RWPE1 (cell line): ENCODE measurements around the gene GRB10.

ENCODE experiments used
- CTCF ChIA-PET: fragments of 350-600 bp; sonication (Branson Sonifier 250); formaldehyde crosslinking; extraction: SDS; loops from one replicate; lab custom pipeline; 2021; lab: Yijun Ruan, JAX
- POLR2A ChIA-PET: fragments of 400-600 bp; formaldehyde crosslinking; extraction: SDS; loops from one replicate; lab custom pipeline; 2020; ENCODE audit warnings: antibody characterized with exemption; ENCODE audit not compliant: low non-redundant PET; lab: Yijun Ruan, JAX
- DNase-seq: peaks from one replicate; pipeline ENCODE4 v3.0.0; 2012; ENCODE audit warnings: low spot score
- H3K27ac ChIP-seq: fragments of 450-650 bp; 2 replicates; pipeline ENCODE4 v1.5.1; 2017
- CTCF ChIP-seq: fragments of 450-650 bp; conservative IDR thresholded peaks from 2 replicates; pipeline ENCODE4 v1.5.1; 2017; ENCODE audit warnings: low read depth, mild to moderate bottlenecking

The GRB10 gene

GRCh38 chr7:50596484-50596883 is 186.2 kb downstream of the GRB10 start:
- CTCF ChIA-PET, result interaction anchor here (0.7 kb wide), 1 partner anchor 12 kb away, joined by 4 read pairs; no protein-coding TSS in a partner anchor
- TF ChIP-seq CTCF, result no peak
- DNase-seq, result no peak
- no peak overlapping the region for H3K27ac ChIP-seq
- POLR2A ChIA-PET, result no interaction called here

GRCh38 chr7:50595491-50596102 is 187.1 kb downstream of the GRB10 start:
- CTCF ChIA-PET, result interaction anchor here (0.6 kb wide), 4 partner anchors 23 to 773 kb away, joined by 3 to 5 read pairs (median 4); no protein-coding TSS in a partner anchor
- peak; percentile 22 for DNase-seq
- POLR2A ChIA-PET, result no interaction called here

GRCh38 chr7:50594734-50595485 is 187.8 kb downstream of the GRB10 start:
- no peak for DNase-seq
- H3K27ac ChIP-seq, result no peak overlapping the region
- no peak for TF ChIP-seq CTCF
- POLR2A ChIA-PET, result no interaction called here
- CTCF ChIA-PET, result interaction anchor here (0.5 kb wide), 1 partner anchor 108 kb away, joined by 3 read pairs; no protein-coding TSS in a partner anchor

More at GRCh38 chr7:50595491-50596102, 187.1 kb downstream of the GRB10 start:
- peak; percentile 63 for TF ChIP-seq CTCF
- no peak overlapping the region for H3K27ac ChIP-seq

- no peak for TF ChIP-seq CTCF
- POLR2A ChIA-PET, result no interaction called here
- no peak overlapping the region for H3K27ac ChIP-seq
- no peak for DNase-seq
- CTCF ChIA-PET, result no interaction called here
Observed at GRCh38 chr7:50594136-50594535, 188.6 kb downstream of the GRB10 start.

GRCh38 chr7:50592940-50593339 is 189.8 kb downstream of the GRB10 start:
- ChIA-PET CTCF (no interaction called here), POLR2A (no interaction called here)
- TF ChIP-seq CTCF, result no peak
- no peak overlapping the region for H3K27ac ChIP-seq
- no peak for DNase-seq

DNA sequence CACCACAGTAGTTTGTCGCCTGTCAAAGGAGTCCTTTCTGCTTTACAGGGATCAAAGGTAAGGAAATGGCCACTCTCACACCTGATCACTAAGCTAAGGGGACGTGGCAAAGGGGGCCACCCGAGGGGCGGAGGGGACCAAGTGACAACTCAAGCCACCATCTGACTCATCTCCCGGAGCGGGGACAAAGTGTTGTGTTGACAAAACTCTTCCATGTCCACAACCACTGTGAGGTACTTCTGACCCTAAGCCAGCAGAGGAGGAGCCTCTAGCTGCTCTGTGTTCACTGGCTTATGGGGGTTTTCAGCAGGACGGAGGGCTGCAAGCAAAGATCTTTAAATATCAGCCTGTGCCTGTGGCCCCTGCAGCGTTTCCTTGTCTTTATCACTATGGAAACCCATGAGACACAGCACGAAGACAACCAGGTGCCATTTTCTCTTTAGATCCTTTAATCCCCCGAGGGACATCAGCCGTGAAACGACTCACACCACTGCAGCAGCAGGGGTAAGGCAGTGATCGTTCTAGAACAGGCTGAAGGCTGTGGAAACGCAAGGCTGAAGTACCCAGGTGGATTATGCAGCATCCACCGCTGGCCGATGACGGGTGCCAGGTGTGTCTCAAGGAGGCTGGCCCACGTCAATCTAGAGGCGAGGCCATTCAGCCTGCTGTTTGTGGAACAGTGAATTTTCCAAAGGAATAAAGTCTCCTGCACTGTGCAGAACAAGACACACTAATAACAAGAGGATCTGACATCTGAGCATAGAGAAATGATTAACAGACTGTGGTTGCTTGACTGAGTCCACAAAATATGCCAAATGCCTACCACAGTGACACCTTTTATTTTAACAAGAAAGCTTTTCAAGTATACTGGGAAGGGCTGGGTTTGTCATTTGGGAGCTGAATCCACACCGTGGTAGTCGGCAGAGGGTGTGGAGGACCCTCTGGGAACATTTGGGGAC is 190.9 kb downstream of the GRB10 start:
- ChIA-PET CTCF (interaction anchor here (1.4 kb wide), 1 partner anchor 41 kb away, joined by 4 read pairs; no protein-coding TSS in a partner anchor), POLR2A (no interaction called here)
- TF ChIP-seq CTCF, result no peak
- no peak overlapping the region for H3K27ac ChIP-seq
- no peak for DNase-seq
